K562 (cell line): ENCODE data around the gene GPR152. TPM values are rescaled to one million over a fixed set of nuclear protein-coding genes. Genes with fewer than 3 reads are reported as not detected.

Source experiments
- ERF ChIP-seq: fragments of 450-650 bp; formaldehyde crosslinking; IDR thresholded peaks from 2 replicates; pipeline ENCODE4 v1.4.0; 2020; ENCODE audit warnings: mild to moderate bottlenecking, mixed read lengths
- HCFC1 ChIP-seq: IDR thresholded peaks from 2 replicates; pipeline ENCODE4 v1.6.1; 2012; ENCODE audit warnings: low read depth, low read length, improper control_type of control experiment
- MECOM ChIP-seq: fragments of 250-450 bp; sonication (Bioruptor Pico); IDR thresholded peaks from 2 replicates; pipeline ENCODE4 v1.8.0; 2022; ENCODE audit warnings: inconsistent platforms
- PRMT5 ChIP-seq: sonication (generic); formaldehyde crosslinking; IDR thresholded peaks from 2 replicates; pipeline ENCODE4 v1.5.0; 2020; ENCODE audit warnings: missing genetic modification reagents
- SIRT6 ChIP-seq: IDR thresholded peaks from one replicate; pipeline ENCODE4 v1.6.1; 2012; ENCODE audit warnings: low read depth, mild to moderate bottlenecking, control low read depth, inconsistent platforms, low read length, moderate library complexity
- STAT5B ChIP-seq: fragments of 250-450 bp; sonication (Bioruptor Pico); IDR thresholded peaks from 2 replicates; pipeline ENCODE4 v1.8.0; 2021; ENCODE audit warnings: mild to moderate bottlenecking, inconsistent platforms
- polyA plus RNA-seq, 8 experiments: library from polyadenylated mRNA; depleted of rRNA in 4 of 8; stranded (reverse) in 5 of 8; unstranded in 3 of 8; fragments of >200 nt; fragmentation: Nextera tagmentation in 2 of 8; fragmentation: Illumina TruSeq in 1 of 8; extraction: Ambion mirVana in 2 of 8; extraction: Trizol in 1 of 8; gene quantifications; 2 replicates each; pipeline versions ENCODE4 v1.2.1 to v1.2.3, GENCODE V29; 2011 to 2014; ENCODE audit warnings: inconsistent platforms in 1 of 8, missing spikeins in 1 of 8
- total RNA-seq, 7 experiments: library from RNA; depleted of rRNA in 6 of 7; stranded (reverse); fragments of >200 nt in 6 of 7; fragmentation: Illumina TruSeq in 2 of 7; extraction: Trizol in 2 of 7; gene quantifications; 2 replicates each; pipeline versions ENCODE4 v1.2.1 to v1.2.3, GENCODE V29; 2011 to 2021; ENCODE audit warnings: low replicate concordance in 1 of 7
- TF ChIP-seq, protein P1 (sequence below): fragments of 250-450 bp; sonication (Bioruptor Pico); IDR thresholded peaks from 2 replicates; pipeline ENCODE4 v1.4.0; 2020; ENCODE audit warnings: mild to moderate bottlenecking
- TF ChIP-seq, protein P2 (sequence below): sonication (generic); formaldehyde crosslinking; IDR thresholded peaks from 2 replicates; pipeline ENCODE4 v1.8.0; 2023; ENCODE audit warnings: missing genetic modification reagents, mild to moderate bottlenecking, borderline replicate concordance
- TF ChIP-seq, protein P3 (sequence below): fragments of 150-350 bp; conservative IDR thresholded peaks from 2 replicates; pipeline ENCODE4 v1.6.1; 2014; ENCODE audit warnings: low read length
- TF ChIP-seq, protein P4 (sequence below): sonication (generic); formaldehyde crosslinking; IDR thresholded peaks from 2 replicates; pipeline ENCODE4 v1.4.0; 2020; ENCODE audit warnings: mild to moderate bottlenecking, missing genetic modification reagents
- TF ChIP-seq, protein P5 (sequence below), 2 experiments: IDR thresholded peaks; 2 replicates each; pipeline ENCODE4 v1.6.1; 2012; ENCODE audit warnings: improper control_type of control experiment in 2 of 2, low read depth in 2 of 2, low read length in 2 of 2, borderline replicate concordance in 1 of 2
- TF ChIP-seq, protein P6 (sequence below): sonication (generic); formaldehyde crosslinking; IDR thresholded peaks from 2 replicates; pipeline ENCODE4 v1.9.0; 2022; ENCODE audit warnings: mild to moderate bottlenecking, missing genetic modification reagents

GPR152 gene
- total and polyA plus RNA-seq, 9 of the 15 experiments (the other 6 are each of a cell fraction or from before 2014, with no cell fraction given) = not detected

DNA sequence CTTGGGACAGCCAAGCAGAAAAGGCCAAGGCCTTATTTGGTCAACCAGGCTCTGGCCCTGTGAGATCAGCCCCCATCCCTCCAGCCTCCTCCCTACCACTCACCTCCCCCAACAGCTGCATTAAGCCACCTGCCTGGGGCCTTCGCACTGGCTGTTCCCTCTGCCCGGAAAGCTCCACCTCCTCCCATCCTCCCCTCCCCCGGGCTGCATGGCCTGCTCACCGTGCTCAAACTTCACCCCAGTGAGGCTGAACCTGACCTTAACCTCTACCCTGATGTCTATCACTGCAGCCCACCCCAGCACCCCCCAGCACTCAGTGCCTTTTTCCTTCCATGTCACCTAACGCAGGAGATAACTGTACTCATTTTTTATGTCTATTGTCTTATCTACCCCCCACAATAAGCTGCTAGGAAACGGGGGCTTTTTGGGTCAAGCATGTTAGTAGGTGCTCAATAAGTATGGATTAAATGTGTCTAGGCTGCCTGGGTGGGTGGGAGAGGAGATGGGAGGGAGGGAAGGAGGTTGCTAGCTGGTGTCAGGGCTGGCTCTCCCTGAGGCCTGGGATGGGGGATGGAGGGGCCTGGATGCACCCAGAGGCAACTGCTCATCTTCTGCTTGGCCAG, 16.0 kb downstream of the GPR152 start (continued):
- TF ChIP-seq, protein P1, sequence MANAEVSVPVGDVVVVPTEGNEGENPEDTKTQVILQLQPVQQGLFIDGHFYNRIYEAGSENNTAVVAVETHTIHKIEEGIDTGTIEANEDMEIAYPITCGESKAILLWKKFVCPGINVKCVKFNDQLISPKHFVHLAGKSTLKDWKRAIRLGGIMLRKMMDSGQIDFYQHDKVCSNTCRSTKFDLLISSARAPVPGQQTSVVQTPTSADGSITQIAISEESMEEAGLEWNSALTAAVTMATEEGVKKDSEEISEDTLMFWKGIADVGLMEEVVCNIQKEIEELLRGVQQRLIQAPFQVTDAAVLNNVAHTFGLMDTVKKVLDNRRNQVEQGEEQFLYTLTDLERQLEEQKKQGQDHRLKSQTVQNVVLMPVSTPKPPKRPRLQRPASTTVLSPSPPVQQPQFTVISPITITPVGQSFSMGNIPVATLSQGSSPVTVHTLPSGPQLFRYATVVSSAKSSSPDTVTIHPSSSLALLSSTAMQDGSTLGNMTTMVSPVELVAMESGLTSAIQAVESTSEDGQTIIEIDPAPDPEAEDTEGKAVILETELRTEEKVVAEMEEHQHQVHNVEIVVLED (CRISPR knock-in tag) = no peak
- TF ChIP-seq MECOM (CRISPR knock-in tag) (no peak), SIRT6 (no peak), STAT5B (CRISPR knock-in tag) (no peak), HCFC1 (no peak), PRMT5 (CRISPR knock-in tag) (no peak), ERF (CRISPR knock-in tag) (no peak)
- TF ChIP-seq, protein P2, sequence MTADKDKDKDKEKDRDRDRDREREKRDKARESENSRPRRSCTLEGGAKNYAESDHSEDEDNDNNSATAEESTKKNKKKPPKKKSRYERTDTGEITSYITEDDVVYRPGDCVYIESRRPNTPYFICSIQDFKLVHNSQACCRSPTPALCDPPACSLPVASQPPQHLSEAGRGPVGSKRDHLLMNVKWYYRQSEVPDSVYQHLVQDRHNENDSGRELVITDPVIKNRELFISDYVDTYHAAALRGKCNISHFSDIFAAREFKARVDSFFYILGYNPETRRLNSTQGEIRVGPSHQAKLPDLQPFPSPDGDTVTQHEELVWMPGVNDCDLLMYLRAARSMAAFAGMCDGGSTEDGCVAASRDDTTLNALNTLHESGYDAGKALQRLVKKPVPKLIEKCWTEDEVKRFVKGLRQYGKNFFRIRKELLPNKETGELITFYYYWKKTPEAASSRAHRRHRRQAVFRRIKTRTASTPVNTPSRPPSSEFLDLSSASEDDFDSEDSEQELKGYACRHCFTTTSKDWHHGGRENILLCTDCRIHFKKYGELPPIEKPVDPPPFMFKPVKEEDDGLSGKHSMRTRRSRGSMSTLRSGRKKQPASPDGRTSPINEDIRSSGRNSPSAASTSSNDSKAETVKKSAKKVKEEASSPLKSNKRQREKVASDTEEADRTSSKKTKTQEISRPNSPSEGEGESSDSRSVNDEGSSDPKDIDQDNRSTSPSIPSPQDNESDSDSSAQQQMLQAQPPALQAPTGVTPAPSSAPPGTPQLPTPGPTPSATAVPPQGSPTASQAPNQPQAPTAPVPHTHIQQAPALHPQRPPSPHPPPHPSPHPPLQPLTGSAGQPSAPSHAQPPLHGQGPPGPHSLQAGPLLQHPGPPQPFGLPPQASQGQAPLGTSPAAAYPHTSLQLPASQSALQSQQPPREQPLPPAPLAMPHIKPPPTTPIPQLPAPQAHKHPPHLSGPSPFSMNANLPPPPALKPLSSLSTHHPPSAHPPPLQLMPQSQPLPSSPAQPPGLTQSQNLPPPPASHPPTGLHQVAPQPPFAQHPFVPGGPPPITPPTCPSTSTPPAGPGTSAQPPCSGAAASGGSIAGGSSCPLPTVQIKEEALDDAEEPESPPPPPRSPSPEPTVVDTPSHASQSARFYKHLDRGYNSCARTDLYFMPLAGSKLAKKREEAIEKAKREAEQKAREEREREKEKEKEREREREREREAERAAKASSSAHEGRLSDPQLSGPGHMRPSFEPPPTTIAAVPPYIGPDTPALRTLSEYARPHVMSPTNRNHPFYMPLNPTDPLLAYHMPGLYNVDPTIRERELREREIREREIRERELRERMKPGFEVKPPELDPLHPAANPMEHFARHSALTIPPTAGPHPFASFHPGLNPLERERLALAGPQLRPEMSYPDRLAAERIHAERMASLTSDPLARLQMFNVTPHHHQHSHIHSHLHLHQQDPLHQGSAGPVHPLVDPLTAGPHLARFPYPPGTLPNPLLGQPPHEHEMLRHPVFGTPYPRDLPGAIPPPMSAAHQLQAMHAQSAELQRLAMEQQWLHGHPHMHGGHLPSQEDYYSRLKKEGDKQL (CRISPR knock-in tag) = no peak
- TF ChIP-seq, protein P3, sequence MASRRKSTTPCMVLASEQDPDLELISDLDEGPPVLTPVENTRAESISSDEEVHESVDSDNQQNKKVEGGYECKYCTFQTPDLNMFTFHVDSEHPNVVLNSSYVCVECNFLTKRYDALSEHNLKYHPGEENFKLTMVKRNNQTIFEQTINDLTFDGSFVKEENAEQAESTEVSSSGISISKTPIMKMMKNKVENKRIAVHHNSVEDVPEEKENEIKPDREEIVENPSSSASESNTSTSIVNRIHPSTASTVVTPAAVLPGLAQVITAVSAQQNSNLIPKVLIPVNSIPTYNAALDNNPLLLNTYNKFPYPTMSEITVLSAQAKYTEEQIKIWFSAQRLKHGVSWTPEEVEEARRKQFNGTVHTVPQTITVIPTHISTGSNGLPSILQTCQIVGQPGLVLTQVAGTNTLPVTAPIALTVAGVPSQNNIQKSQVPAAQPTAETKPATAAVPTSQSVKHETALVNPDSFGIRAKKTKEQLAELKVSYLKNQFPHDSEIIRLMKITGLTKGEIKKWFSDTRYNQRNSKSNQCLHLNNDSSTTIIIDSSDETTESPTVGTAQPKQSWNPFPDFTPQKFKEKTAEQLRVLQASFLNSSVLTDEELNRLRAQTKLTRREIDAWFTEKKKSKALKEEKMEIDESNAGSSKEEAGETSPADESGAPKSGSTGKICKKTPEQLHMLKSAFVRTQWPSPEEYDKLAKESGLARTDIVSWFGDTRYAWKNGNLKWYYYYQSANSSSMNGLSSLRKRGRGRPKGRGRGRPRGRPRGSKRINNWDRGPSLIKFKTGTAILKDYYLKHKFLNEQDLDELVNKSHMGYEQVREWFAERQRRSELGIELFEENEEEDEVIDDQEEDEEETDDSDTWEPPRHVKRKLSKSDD = no peak
- TF ChIP-seq, protein P4, sequence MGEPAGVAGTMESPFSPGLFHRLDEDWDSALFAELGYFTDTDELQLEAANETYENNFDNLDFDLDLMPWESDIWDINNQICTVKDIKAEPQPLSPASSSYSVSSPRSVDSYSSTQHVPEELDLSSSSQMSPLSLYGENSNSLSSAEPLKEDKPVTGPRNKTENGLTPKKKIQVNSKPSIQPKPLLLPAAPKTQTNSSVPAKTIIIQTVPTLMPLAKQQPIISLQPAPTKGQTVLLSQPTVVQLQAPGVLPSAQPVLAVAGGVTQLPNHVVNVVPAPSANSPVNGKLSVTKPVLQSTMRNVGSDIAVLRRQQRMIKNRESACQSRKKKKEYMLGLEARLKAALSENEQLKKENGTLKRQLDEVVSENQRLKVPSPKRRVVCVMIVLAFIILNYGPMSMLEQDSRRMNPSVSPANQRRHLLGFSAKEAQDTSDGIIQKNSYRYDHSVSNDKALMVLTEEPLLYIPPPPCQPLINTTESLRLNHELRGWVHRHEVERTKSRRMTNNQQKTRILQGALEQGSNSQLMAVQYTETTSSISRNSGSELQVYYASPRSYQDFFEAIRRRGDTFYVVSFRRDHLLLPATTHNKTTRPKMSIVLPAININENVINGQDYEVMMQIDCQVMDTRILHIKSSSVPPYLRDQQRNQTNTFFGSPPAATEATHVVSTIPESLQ (CRISPR knock-in tag) = 0 out of 2 replicates have a peak, but pooled peaks have one; percentile 35
- TF ChIP-seq, protein P5, sequence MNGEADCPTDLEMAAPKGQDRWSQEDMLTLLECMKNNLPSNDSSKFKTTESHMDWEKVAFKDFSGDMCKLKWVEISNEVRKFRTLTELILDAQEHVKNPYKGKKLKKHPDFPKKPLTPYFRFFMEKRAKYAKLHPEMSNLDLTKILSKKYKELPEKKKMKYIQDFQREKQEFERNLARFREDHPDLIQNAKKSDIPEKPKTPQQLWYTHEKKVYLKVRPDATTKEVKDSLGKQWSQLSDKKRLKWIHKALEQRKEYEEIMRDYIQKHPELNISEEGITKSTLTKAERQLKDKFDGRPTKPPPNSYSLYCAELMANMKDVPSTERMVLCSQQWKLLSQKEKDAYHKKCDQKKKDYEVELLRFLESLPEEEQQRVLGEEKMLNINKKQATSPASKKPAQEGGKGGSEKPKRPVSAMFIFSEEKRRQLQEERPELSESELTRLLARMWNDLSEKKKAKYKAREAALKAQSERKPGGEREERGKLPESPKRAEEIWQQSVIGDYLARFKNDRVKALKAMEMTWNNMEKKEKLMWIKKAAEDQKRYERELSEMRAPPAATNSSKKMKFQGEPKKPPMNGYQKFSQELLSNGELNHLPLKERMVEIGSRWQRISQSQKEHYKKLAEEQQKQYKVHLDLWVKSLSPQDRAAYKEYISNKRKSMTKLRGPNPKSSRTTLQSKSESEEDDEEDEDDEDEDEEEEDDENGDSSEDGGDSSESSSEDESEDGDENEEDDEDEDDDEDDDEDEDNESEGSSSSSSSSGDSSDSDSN (IDR thresholded peaks at IDR 0.05; ENCODE audit: borderline replicate concordance in 1 of 2, low read depth in 2 of 2, low read length in 2 of 2) = no peak
- TF ChIP-seq, protein P6, sequence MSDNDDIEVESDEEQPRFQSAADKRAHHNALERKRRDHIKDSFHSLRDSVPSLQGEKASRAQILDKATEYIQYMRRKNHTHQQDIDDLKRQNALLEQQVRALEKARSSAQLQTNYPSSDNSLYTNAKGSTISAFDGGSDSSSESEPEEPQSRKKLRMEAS = peak; percentile 49; the same call in 1 of the 2 replicates
